ENCODE data around the gene TMEM266.

TMEM266 gene

DNA sequence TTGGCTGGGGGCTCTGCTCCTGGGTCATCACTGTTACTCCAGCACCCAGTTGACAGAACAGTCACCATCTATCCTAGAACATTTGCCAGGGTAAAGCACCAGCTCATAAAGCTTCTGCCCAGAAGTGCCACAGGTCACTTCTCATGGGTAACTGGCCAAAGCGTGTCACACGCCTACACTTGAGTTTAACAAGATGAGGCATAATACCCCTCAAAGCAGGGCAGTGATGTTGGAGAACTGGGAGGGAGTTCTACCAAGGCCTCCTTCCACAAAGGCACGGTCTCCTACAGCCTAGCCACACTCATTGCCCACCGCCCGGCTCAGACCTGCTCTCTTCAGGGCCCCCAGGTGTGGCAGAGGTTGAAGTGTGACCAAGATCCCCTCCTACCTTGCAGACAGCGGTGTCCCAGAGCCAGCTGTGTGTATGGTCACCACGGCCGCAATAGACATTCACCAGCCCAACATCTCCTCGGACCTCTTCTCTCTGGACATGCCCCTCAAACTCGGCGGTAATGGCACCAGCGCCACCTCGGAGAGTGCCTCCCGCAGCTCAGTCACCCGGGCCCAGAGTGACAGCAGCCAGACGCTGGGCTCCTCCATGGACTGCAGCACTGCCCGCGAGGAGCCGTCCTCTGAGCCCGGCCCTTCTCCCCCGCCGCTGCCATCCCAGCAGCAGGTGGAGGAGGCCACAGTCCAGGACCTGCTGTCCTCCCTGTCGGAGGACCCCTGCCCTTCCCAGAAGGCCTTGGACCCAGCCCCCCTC, 143.7 kb downstream of the TMEM266 start:
- DNase-seq (ENCODE audit: low spot score) = no peak

DNA sequence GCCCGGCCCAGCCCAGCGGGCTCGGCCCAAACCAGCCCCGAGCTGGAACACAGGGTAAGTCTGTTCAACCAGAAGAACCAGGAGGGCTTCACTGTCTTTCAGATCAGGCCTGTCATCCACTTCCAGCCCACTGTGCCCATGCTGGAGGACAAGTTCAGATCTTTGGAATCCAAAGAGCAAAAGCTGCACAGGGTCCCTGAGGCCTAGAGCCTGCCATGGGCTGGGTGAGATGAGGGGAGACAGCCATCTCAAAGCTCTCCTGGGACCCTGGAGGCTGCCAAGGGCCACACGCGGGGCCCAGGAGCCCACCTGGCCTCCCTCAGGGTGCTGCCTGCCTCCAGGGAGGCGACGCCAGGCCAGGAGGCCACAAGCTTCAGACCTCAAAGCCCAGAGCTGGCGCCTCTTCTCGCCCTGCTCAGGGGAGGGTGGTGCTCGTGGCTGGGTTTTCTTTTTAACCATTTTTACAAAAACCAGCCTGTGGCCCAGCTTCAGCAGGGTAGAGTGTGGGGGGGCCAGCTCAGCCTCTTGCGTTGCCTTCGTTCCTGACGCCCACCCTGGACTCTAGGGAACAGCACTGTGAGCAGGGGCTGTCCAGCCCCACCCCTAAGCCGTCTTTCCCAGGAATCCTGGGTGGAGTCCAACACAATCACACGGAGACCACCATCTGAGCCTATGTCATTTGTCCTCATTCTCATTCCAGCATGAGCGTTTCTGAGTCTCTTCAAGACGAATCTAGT, 144.5 kb downstream of the TMEM266 start:
- no peak for DNase-seq (ENCODE audit: low spot score)

DNA sequence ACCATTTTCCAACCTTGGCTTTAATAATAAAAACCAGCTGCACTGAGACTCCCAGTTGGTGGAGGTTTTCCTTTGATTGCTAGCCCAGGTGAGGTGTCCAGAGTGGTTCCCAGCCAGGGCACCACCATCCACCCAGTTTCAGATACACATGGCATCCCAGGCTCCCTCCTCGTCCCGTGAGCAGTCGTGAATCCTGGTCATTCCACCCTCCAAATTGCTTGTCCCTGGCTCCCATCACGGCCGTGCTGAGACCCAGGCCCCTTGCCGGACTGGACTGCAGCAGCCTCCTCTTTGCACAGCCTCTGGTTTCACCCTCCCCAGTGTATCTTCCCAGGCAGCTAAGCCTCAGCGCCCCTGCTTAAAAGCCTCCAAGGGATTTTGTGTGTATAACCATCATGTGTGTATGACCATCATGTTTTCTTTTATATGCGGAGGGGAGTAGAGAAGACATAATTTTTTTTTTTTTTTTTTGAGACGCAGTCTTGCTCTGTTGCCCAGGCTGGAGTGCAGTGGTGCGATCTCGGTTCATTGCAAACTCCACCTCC, 145.2 kb downstream of the TMEM266 start:
- no peak for DNase-seq (ENCODE audit: low spot score)

DNA sequence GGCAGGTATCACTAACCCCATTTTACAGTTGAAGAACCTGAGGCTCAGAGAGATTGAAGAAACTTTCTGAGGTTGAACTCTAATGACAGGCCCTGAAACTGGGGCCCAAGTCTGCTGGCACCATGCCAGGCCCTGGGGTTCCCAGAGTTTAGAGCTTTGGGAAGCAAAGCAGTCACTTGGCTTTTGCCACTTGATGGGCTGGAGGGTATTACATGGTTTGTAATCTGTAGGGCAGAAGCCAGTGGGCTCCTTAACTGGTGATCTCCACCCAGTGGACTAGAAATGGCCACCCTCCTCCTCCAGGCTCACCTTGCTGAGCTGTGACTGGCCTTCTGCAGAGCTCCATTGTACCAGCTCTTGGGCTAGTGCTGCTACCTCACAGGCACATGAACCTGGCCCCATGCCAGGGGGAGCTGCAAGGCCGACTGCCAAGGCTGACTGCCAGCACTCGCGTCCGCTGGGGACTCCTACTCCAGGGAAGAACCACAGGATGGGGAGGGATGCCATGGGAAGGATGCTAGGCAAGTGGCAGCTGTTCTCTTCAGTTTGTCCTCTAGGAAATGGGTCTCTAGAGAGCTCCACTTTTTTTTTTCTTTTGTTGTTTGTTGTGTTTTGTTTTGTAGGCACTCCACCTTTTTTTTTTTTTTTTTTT, 146.7 kb downstream of the TMEM266 start:
- peak; percentile 51 for DNase-seq (ENCODE audit: low spot score)

DNA sequence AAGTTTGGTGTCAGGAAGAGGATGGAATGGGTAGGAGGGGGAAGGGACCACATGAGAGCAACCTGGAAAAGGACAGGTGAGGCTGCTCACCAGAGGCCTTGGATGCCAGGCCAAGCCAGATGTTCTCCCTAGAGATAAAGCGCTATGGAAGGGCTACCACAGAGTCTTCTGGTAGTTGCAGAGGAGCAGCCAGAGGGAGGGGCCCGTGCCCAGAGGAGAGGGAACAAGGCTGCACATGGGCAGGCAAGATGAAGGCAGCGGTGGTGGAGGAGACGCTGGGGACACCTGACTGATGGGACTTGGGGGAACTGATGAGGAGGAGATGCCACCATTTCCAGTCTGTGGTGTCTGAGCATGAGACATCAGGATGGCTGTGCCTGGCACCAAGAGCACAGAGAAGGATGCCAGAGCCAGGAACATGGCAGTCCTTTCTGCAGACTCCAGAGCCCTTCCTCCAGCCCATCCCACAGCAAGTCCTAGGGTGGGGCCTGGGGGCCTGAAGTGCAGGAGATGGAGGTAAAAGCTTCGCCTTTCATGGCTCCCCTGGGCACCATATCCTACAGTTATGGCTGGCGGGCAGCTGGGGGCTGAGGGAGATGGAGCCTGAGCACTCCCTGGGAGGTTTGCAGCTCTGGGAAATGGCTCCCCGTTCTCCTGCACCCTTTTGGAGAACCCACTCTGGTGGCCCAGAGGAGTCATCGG, 148.4 kb downstream of the TMEM266 start:
- DNase-seq (ENCODE audit: low spot score) = no peak

DNA sequence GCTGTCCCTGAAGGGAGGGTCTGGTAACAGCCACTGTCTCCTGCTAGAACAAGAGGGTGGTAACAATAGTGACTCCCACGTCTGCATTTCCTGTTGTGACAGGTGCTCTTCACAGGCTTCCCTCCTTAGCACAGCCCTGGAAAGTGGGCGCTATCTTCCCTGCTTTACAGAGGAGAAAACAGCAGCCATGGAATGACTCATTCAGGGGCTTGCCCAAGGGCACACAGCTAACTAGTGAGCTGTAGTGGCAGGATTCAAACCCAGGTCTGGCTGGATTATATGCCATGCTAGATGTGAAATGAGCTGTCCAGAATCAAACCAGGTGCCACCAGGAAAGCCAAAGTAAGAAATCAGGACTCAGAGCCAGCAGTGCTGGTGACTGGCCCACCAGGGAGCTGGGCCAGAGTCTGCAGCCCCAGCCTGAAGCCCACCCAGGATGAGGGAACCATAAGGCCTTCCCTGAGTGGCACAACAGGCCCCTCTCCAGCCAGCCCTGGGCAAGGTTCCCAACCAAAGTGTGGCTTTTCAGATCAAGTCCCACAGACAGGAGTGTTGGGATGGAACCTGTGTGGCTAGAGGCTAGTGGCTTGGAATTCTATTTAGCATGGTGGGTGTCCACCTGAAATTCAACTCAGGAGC, 149.1 kb downstream of the TMEM266 start:
- DNase-seq (ENCODE audit: low spot score) = no peak

DNA sequence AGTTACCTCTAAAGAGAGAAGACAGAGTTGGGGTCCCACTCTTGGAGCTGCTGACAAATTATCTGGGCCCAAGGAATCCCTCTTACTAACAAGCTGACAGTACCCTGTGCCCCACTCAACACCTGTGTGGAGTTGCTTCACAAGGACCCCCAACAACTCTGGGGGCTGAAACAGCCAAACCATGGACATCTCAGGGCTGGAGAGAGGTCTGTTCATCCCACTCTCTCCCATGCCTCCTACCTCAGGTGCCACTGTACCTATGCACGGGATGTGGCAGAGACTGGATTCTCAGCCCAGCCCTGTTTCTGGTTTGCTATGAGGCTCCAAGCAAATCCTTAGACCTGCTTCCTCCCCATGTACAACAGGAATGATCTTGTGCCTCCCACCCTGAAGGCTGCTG, 149.7 kb downstream of the TMEM266 start:
- DNase-seq (ENCODE audit: low spot score) = no peak

DNA sequence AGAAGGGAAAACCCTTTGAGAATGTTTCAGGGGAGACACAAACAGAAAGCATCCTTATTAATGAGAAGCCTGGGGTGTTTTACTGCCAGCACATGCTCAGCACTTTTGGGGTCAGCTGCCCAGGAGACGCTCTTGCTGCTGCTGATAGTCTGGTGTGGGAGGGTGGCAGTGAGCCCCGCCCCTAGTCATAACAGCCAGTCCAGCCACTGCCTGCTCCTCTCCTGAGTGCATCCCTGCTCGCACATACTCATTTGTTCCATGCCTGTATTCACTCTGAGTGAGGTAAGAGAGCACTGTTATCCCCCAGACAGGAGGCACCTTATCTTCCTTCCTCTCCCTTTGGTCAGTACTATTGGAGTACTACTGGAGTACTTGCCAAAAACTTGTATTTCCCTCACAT, 150.2 kb downstream of the TMEM266 start:
- DNase-seq (ENCODE audit: low spot score) = no peak

DNA sequence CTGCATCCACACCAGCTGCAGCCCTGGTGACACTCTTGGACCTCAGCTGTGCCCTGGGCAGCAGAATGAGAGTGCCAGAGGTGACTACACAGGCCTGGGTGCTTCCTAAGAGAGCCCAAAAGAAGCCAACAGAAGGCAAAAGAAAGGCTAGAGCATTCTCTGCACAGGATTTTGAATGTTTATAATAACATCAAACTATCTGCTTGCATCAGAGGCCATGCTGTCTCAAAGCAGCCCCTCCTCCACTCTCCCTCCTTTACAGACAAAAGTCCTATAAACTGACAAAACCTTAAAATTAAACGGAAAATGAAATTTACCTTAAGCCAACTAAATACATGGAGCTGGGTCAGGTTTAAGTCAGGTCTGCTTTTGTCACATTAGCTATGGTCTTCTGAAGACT, 155.8 kb downstream of the TMEM266 start:
- DNase-seq (ENCODE audit: low spot score) = no peak

DNA sequence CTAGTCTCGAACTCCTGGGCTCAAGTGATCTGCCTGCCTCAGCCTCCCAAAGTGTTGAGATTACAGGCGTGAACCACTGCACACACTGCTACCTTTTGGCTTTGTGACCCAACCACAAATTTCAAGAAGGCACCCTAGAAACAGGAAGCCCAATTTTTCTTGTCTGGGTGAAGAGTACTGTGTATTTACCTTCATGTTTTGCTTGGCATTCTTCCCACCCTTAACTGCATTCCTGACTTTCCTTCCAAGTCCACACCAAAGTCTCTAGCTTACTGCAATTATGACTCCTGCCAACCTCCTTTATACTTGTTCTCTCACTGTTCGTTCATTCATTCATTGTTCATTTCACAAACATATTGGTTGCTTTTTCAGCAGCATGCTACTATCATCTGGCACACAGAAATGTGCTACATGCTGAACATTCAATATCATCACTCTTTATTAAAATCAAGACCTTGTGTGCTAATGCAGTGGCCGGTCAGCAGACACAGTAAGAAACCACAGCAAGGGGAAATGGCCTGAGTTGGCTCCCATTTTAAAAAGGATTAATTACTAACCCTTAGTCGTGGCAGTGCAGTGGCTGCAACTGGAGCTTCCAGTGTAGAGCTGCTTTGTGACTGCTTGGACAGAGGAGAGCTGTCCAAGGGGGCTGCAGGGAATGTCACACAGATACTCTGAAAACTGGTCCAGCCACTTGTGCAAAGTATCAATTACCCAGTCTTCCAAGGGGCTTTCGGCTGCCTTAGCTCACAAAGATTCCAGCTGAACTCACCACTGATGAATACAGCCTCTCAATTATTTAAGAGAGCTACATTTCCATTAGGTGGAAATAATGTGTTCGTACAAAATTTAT, 157.5 kb downstream of the TMEM266 start:
- DNase-seq (ENCODE audit: low spot score) = no peak

DNA sequence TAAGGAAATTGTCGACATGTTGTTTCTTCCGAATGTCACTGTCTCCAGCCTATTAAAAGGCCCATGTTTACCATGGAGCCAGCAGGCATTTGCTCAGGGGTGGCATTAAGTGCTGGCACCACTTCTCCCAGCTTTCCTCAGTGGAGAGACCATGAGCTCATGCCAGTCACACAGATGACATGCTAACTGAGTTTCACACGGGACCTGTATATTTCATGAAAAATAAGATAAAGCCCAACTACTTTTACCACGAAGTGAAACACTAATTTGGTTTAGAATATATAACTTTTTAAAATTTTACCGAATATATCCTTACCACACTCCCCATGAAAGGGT, 158.1 kb downstream of the TMEM266 start:
- no peak for DNase-seq (ENCODE audit: low spot score)

DNA sequence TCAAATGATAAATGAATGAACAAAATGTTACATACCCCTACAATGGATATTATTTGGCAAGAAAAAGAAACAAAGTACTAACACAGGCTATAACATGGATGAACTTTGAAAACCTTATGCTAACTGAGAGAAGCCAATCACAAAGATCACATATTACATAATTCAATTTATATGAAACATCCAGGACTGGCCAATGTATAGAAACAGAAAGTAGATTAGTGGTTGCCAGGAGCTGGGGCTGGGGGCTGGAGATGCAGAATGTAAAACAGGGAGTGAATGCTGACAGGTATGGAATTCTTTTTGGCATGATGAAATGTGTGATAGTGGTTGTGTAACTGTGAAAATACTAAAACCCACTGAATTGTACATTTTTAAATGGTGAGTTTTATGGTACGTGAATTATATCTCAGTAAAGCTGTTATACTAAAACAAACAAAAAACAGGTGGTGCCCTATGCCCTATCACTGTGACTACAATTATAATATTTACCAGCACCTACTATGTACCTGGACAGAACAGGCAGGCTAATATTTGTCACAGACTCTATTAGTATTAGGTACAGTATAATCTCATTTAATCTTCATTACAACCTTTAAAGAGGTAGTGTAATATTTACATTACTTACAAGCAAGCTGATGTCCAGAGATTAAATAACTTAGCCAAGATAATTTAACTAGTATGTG, 161.4 kb downstream of the TMEM266 start:
- no peak for DNase-seq (ENCODE audit: low spot score)

DNA sequence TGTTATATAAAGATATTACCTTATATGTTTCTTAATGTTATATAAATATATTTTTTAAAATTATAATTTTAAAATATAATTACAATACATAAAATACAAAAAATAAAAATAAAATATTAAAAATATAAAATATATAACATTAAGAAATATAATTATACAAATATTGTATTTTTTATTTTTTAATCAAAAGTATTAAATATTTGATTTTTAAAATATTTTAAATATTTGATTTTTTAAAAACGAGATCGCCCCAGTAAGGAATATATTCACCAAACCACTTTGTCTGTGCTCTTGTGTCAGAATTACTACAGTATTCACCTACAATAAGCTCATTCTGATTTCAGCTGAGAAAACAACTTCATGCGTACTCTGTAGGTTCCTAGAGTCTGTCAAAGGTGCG, 162.4 kb downstream of the TMEM266 start:
- DNase-seq (ENCODE audit: low spot score) = no peak

DNA sequence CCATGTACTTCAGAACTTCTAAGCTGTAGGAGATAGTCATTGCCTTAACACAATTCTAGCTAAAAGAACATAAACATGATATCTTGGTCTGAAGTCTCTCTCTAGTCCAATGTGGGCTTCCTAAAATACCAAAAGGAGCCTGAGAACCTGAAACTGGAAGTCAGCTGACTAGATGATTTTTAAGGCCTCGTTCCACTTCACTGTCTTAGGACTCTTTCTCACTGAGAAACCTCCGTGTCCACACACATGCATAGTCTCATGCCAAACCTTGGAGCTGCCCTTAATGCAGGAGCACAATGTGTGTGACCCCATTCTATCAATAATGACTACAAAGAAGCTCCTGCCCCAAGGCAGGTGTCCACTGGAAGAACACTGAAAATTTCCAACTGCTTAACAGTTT, 163.7 kb downstream of the TMEM266 start:
- DNase-seq (ENCODE audit: low spot score) = no peak

DNA sequence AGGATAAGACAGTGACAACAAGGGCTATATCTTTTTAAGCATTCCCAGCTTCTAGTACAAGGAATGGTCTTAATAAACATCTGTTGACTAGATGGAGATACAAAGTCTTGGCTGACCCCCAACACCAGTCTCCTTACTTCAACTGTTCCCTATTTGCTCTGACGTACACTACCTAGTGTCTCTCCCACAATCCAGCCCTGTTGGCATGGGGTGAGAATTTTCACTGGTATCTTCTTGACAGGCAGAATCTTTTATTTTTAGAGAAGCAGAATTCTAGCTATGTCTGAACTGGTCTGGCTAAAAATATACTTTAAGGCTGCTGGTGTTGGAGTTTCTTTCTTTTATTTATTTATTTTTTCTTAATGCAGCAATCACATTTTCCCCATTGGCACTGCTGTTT, 169.5 kb downstream of the TMEM266 start:
- no peak for DNase-seq (ENCODE audit: low spot score)

DNA sequence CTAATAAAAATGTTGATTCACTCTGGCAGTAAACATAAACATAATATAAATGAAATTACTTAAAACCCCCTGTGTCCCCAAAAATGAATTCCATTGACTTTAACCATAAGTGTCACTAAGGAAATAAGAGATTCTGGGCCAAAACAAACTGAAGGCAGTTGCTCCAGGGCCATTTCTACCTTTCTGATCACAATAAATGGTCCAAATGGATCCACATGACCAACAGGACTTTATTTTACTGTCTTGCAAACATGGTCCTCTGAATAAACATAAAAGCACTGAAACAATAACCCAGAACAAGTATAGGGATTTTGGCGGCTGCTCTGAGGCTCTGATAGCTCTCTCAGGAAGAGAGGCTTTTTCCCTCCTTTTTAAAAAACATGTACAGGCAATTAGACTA, 174.1 kb downstream of the TMEM266 start:
- DNase-seq (ENCODE audit: low spot score) = no peak

DNA sequence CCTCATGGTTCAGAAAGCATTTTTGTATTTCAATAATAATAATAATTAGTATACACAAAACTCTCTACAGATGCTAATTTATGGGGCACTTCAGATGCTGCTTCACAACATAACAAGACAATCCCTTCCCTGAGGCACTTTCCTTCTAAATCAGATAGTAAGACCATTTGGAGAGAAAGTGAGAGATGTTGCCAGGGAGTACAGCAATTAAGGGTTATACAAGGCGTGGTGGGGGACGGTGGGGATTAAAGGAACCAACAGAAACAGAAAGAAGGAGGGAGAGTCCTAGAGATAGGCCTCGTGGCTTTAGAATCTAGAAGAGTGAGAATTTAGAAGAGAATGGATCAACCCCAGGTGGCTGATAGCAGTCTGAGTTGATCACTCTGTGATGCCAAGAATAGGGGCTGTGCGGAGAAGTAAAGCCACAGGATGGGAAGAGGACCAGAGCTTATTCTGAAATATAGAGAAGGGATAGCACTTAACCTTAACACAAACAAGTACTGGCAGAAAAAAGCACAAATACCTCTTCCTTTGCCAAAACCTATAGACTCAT, 174.6 kb downstream of the TMEM266 start:
- DNase-seq (ENCODE audit: low spot score) = no peak

DNA sequence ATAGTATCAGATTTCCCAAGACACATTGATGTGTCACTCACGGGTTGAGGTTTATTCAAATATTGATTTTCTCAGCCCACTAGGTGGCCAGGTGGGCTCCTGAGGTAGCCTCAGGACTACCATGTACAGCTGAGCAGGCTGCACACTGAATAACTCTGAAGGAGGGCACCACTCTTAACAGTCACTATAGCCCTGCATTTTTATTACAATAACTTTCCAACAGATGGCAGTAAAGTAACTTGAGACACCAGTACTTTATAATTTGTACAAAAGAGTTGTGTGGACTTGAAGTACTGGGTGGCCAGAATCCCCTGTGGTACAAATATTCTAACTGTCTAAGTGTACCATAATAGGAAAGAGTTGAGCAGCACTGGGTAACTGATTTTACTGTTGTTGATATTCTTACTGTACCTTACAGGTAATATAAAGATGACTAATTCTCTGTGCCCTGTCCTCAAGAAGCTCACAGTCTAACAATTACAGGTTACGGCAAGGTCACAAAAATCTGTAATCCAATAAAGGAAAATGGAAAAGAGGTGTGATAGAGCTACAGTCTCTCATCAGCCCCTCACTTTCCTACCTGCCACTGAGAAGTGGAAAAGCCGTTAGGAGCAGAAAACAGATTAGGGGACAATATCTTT, 175.5 kb downstream of the TMEM266 start:
- peak; percentile 26 for DNase-seq (ENCODE audit: low spot score)

DNA sequence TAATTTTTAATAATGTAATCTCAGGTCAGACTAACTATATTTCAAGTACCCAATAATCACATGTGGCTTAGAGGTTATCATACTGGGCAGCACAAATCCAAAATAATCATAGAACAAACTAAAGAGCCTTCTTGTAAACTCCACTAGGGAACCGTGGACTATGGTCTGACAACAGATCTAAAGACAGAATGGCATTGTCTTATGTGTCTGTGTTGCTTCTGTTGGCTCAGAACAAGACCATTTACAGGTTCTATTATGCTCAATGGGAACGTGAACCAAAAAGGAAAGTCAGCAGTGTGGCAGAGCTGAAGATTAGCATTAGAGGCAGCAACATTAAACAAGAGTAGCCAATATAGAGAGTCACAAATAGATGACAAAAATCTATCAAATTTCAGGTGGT, 176.6 kb downstream of the TMEM266 start:
- DNase-seq (ENCODE audit: low spot score) = no peak

DNA sequence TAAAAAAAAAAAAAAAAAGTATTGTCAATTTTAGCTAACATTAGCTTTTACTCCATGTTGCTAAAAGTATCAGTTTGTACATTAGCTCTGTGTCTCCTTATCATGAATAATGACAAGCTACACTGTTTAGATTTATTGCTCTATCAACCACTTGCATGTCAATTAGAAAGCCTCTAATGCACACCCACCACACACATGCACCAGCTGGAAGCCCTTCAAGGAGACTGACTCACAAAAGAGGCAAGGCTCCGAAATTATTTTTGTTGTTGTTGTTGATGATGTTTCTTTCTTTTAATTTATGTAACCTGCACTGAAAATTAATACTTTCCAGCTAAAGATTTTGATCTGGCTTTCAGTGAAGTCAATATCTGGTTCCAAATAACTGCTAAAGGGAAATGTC, 180.0 kb downstream of the TMEM266 start:
- DNase-seq (ENCODE audit: low spot score) = no peak

Data from iPS-NIHi11 (cell line).